Activated CD8-positive, alpha-beta memory T cell treated with anti-CD3 and anti-CD28 coated beads, Interleukin-2, amount 50 U/mL, for 1 hour (primary cell): Measurements from ENCODE around the gene HPDL.
"Not testable (repeated sequence)": the region's sequence is repeated elsewhere in the genome, so short reads cannot be mapped to it uniquely, and the experiment has no call there.

Experiments used
- DNase-seq: peaks from one replicate; pipeline ENCODE4 v3.0.0-alpha.2; 2020; ENCODE audit errors: extremely low read depth

Gene HPDL

GRCh38 chr1:45326627-45327623 is at the start of gene HPDL:
Gene HPDL (plus strand): TSS chr1:45326895. CDS start chr1:45327149, 254 bp downstream.
- DNase-seq, result no peak

GRCh38 chr1:45282351-45282750 is 44.3 kb upstream of the HPDL start:
- no peak for DNase-seq

GRCh38 chr1:45284858-45285257 is 41.8 kb upstream of the HPDL start:
- DNase-seq, result not testable (repeated sequence)

- not testable (repeated sequence) for DNase-seq
Measured at GRCh38 chr1:45286521-45286920, 40.2 kb upstream of the HPDL start.

- not testable (repeated sequence) for DNase-seq
Measured at GRCh38 chr1:45291002-45291401, 35.7 kb upstream of the HPDL start.

GRCh38 chr1:45291716-45292115 is 35.0 kb upstream of the HPDL start:
- no peak for DNase-seq

GRCh38 chr1:45297666-45298356 is 28.9 kb upstream of the HPDL start:
- no peak for DNase-seq

GRCh38 chr1:45299296-45299695 is 27.4 kb upstream of the HPDL start:
- no peak for DNase-seq

- peak; percentile 7 for DNase-seq
Measured at GRCh38 chr1:45299981-45300668, 26.6 kb upstream of the HPDL start.

GRCh38 chr1:45300669-45300997 is 26.1 kb upstream of the HPDL start:
- DNase-seq, result no peak

- no peak for DNase-seq
Measured at GRCh38 chr1:45302505-45303150, 24.1 kb upstream of the HPDL start.

GRCh38 chr1:45303520-45304310 is 23.0 kb upstream of the HPDL start:
- DNase-seq, result peak; percentile 94

GRCh38 chr1:45304311-45305081 is 22.2 kb upstream of the HPDL start:
- DNase-seq, result no peak

GRCh38 chr1:45305231-45305630 is 21.5 kb upstream of the HPDL start:
- DNase-seq, result no peak

- no peak for DNase-seq
Measured at GRCh38 chr1:45306319-45306718, 20.4 kb upstream of the HPDL start.

- no peak for DNase-seq
Measured at GRCh38 chr1:45306905-45307304, 19.8 kb upstream of the HPDL start.

- no peak for DNase-seq
Measured at GRCh38 chr1:45314266-45314665, 12.4 kb upstream of the HPDL start.

- no peak for DNase-seq
Measured at GRCh38 chr1:45317166-45317565, 9.5 kb upstream of the HPDL start.

GRCh38 chr1:45319761-45320160 is 6.9 kb upstream of the HPDL start:
- no peak for DNase-seq

- no peak for DNase-seq
Measured at GRCh38 chr1:45321444-45321843, 5.3 kb upstream of the HPDL start.
